Stimulated activated CD8-positive, alpha-beta memory T cell treated with anti-CD3 and anti-CD28 coated beads, Interleukin-12 subunit alpha, Interleukin-12 subunit beta, amount 100 ng/mL, for 4 hours (primary cell): ENCODE data around the gene LCE2B.

Experiments used
- DNase-seq: peaks from one replicate; pipeline ENCODE4 v3.0.0-alpha.2; 2020; ENCODE audit warnings: low read depth

Gene LCE2B

DNA sequence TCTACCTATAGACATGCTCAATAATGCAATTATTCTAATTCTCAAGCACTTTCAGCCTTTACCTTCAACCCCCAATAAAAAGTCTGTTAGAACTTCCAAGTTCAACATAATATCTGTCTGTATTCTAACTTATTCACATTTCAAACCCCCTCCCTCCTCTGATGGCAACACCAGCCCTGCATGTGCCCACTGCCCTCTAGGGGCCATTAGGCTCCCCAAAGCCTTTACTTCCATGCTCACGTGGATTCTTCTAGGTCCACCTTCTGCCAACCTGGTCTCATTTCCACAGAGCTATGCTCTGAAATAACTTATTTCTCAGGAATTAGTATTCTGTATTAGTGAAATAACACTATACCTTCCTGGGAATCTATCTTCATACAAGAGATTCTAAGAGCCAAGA is 49.7 kb downstream of the LCE2B start:
- DNase-seq = no peak
